Central memory CD8-positive, alpha-beta T cell (primary cell): ENCODE measurements around the gene NTN4.
"Not testable (repeated sequence)": the region's sequence is repeated elsewhere in the genome, so short reads cannot be mapped to it uniquely, and the experiment has no call there.

Experiments
- ATAC-seq: fragments of 150-1000 bp; cut with Tn5 transposase; replicated peaks from 2 replicates; pipeline ENCODE4 v1.10.0; 2022; ENCODE audit warnings: mild to moderate bottlenecking, moderate FRiP score, moderate number of reproducible peaks; ENCODE audit not compliant: poor library complexity, severe bottlenecking; ENCODE audit errors: extremely low read depth
- DNase-seq, 2 donors: peaks; one replicate each; pipeline ENCODE4 v3.0.0; 2021; ENCODE audit warnings: low spot score in 2 of 2
- H3K27ac Mint-ChIP-seq: one replicate; pipeline ENCODE4 v1.8.0; 2022; ENCODE audit warnings: low read depth, mild to moderate bottlenecking, moderate library complexity, mixed read lengths
- H3K27me3 Mint-ChIP-seq: one replicate; pipeline ENCODE4 v1.8.0; 2022; ENCODE audit warnings: mixed read lengths
- H3K36me3 Mint-ChIP-seq: one replicate; pipeline ENCODE4 v1.8.0; 2022; ENCODE audit warnings: mild to moderate bottlenecking, moderate library complexity, mixed read lengths; ENCODE audit not compliant: insufficient read depth
- H3K4me1 Mint-ChIP-seq: one replicate; pipeline ENCODE4 v1.8.0; 2022; ENCODE audit warnings: mixed read lengths
- H3K4me3 Mint-ChIP-seq: one replicate; pipeline ENCODE4 v1.8.0; 2022; ENCODE audit warnings: mild to moderate bottlenecking, moderate library complexity, mixed read lengths
- H3K9me3 Mint-ChIP-seq: one replicate; pipeline ENCODE4 v1.8.0; 2022; ENCODE audit warnings: mixed read lengths

Gene NTN4

DNA sequence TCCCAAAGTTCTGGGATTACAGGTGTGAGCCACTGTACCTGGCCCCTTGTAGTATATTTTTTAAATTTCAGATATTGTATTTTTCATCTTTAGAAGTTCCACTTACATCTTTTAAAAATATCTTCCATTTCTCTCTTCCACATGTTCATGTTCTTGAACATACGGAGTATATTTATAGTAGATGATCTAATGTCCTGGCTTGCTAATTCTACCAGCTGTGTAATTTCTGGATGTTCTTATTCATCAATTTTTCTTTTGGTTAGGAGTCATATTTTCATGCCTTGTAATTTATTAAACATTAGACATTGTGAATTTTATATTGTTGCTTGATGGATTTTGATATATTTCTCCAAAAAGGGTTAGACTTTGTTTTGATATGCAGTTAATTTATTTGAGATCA lies 30.8 kb downstream of the NTN4 start:
- ATAC-seq: no peak
- peaks cover 59% of the 10 kb centered on the region for H3K27me3 Mint-ChIP-seq
- no peak overlapping the region for H3K27ac Mint-ChIP-seq
- no peaks in the 10 kb centered on the region for H3K4me1 Mint-ChIP-seq
- no peaks in the 10 kb centered on the region for H3K36me3 Mint-ChIP-seq
- DNase-seq: no peak
- H3K9me3 Mint-ChIP-seq: no peaks in the 10 kb centered on the region
- no peak overlapping the region for H3K4me3 Mint-ChIP-seq

GRCh38 chr12:95759039-95759438 lies 31.5 kb downstream of the NTN4 start:
- Mint-ChIP-seq H3K4me3 (no peak overlapping the region), H3K36me3 (no peaks in the 10 kb centered on the region), H3K4me1 (no peaks in the 10 kb centered on the region), H3K27ac (no peak overlapping the region), H3K9me3 (no peaks in the 10 kb centered on the region), H3K27me3 (peaks cover 52% of the 10 kb centered on the region)
- ATAC-seq (no peak), DNase-seq (no peak)

DNA sequence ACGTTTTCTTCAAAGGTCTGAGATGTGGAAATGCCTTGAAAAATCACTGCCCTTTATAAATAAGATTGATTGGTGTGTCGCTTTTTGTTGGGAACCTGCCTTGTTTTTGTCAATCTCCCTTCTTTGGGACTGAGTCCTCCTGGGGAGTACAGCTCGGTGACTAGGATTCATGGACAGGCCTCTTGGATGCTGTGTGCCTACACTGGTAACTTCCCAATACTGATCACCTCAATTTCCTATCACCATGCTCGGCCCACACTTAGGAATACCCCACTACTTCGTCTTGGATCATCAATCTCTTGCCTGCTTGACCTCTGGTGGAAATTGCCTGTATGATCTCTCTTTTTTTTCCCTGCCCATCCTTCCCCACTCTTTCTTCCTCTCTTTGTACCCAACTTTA lies 34.2 kb downstream of the NTN4 start:
- H3K27ac Mint-ChIP-seq: no peak overlapping the region
- no peaks in the 10 kb centered on the region for H3K9me3 Mint-ChIP-seq
- H3K36me3 Mint-ChIP-seq: no peaks in the 10 kb centered on the region
- no peak overlapping the region for H3K4me3 Mint-ChIP-seq
- no peaks in the 10 kb centered on the region for H3K4me1 Mint-ChIP-seq
- DNase-seq (no peak), ATAC-seq (no peak)
- peaks cover 25% of the 10 kb centered on the region for H3K27me3 Mint-ChIP-seq

DNA sequence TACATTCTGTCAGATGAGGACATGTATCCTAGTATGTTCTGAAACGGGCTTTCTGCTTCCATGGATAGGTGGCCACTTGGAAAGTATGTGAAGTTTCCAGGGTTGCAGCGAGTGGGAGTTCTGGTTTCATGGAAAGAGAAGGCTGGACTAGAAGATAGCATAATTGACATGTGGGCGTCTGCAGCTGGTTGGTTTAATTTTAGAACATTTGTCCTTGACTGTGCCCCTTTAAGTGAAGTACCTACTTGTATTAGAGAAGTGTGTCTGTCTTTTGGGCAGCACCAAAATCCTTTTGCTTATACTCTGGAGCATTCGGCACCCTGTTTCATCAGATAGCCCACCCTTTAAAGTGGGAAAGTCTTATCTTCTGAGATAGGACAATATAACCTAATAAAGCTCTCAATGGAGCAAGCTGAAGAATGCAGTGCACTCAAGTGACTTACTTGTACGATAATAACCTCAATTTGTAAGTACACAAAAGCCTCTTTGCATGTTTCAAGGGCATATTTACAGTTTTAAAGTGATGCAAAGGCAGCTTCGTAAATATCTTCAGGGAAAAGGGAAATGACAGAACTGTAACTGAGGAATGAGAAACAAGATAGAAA lies 35.2 kb downstream of the NTN4 start:
- Mint-ChIP-seq H3K27me3 (peaks cover 26% of the 10 kb centered on the region), H3K36me3 (peaks cover 2% of the 10 kb centered on the region), H3K27ac (no peak overlapping the region), H3K4me1 (no peaks in the 10 kb centered on the region), H3K4me3 (no peak overlapping the region), H3K9me3 (no peaks in the 10 kb centered on the region)
- ATAC-seq (no peak), DNase-seq (no peak)

- Mint-ChIP-seq H3K9me3 (peaks cover 13% of the 10 kb centered on the region), H3K27me3 (peaks cover 47% of the 10 kb centered on the region)
- H3K4me1 Mint-ChIP-seq, ATAC-seq, H3K4me3 Mint-ChIP-seq, H3K27ac Mint-ChIP-seq, H3K36me3 Mint-ChIP-seq, DNase-seq: not testable (repeated sequence)
Measured at GRCh38 chr12:95746062-95746461, 44.5 kb downstream of the NTN4 start.

GRCh38 chr12:95742586-95742985 lies 48.0 kb downstream of the NTN4 start:
- no peaks in the 10 kb centered on the region for H3K36me3 Mint-ChIP-seq

GRCh38 chr12:95741635-95742034 lies 48.9 kb downstream of the NTN4 start:
- H3K27me3 Mint-ChIP-seq: peaks cover 20% of the 10 kb centered on the region
- no peak for DNase-seq
- peaks cover 13% of the 10 kb centered on the region for H3K9me3 Mint-ChIP-seq
- ATAC-seq: no peak
- H3K27ac Mint-ChIP-seq: no peak overlapping the region
- H3K36me3 Mint-ChIP-seq: no peaks in the 10 kb centered on the region
- H3K4me3 Mint-ChIP-seq: no peak overlapping the region
- H3K4me1 Mint-ChIP-seq: no peaks in the 10 kb centered on the region

More at GRCh38 chr12:95742586-95742985, 48.0 kb downstream of the NTN4 start:
- no peak for ATAC-seq
- no peak overlapping the region for H3K4me3 Mint-ChIP-seq
- no peak for DNase-seq
- peaks cover 23% of the 10 kb centered on the region for H3K27me3 Mint-ChIP-seq
- H3K9me3 Mint-ChIP-seq: peaks cover 13% of the 10 kb centered on the region
- H3K4me1 Mint-ChIP-seq: no peaks in the 10 kb centered on the region
- H3K27ac Mint-ChIP-seq: no peak overlapping the region

- ATAC-seq: no peak
Measured at GRCh38 chr12:95740751-95741150, 49.8 kb downstream of the NTN4 start.

DNA sequence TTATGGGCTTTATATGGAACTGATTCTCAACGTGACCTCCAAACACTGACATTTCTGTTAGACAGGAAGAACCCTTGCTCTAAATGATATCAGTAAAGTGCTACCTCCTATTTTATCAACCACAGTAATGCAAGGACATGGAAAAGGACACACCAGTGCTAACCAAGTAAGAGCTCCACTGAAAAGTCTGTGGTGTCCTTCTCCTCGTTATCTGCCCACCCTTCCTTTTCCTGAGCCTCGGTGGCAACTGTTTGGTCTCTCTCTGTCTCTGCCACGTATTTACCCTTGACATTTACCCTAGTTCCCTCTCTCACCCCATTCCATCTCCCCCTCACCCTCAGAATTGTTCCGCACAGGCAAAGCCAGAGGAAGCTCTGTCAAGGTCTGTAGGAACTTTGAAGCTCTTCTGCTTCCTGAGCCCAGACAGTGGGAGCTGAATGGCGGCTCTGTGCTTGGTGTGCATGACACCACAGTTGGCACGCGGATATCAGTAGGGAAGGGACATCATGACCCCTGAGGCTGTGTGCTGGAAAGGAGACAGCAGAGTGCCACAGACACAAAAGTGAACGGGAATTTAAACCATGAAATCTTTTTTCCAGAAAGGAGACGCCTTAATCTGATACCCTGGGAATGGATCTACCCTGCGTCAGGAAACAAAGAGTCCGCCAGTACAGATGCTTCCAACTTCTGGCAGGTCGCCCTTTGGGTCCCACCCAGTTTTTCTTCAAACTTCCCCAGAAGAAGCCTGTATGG lies 50.8 kb downstream of the NTN4 start:
- Mint-ChIP-seq H3K27me3 (peaks cover 1% of the 10 kb centered on the region), H3K36me3 (peaks cover under 1% of the 10 kb centered on the region), H3K4me3 (no peak overlapping the region), H3K27ac (no peak overlapping the region), H3K4me1 (no peaks in the 10 kb centered on the region), H3K9me3 (no peaks in the 10 kb centered on the region)
- ATAC-seq (no peak), DNase-seq (no peak)

More at GRCh38 chr12:95740751-95741150, 49.8 kb downstream of the NTN4 start:
- H3K9me3 Mint-ChIP-seq: peaks cover 8% of the 10 kb centered on the region
- peaks cover 12% of the 10 kb centered on the region for H3K27me3 Mint-ChIP-seq
- no peak overlapping the region for H3K27ac Mint-ChIP-seq
- no peaks in the 10 kb centered on the region for H3K4me1 Mint-ChIP-seq
- H3K4me3 Mint-ChIP-seq: no peak overlapping the region
- no peaks in the 10 kb centered on the region for H3K36me3 Mint-ChIP-seq
- DNase-seq: no peak

DNA sequence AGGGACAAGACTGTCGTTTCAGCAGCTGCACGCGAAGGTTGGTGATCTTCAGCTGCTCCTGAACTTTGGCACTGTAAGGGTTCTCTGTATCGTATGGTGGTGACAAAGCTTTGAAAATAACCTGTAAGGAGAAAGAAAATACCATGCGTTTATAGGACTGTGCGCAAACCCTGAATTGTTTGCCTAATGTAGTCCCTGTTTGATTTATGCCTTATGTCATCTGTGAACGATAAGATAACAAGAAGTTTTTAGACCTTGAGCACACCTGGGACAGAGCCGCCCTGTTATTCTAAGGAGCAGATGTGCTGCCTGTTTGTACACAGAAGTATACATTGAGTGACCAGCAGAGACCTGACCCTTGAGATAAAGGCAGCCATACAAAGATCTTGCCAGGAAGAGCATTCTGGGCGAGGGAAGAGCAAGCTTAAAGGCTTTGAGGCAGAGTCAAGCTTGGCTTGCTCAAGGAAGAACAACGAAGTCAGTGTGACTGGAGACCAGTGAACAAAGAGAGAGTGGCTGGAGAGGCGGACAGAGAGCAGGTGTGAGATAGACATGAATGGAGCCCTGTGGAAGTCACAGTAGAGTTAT lies 52.4 kb downstream of the NTN4 start:
- no peak overlapping the region for H3K4me3 Mint-ChIP-seq
- no peak overlapping the region for H3K27ac Mint-ChIP-seq
- H3K36me3 Mint-ChIP-seq: peaks cover 1% of the 10 kb centered on the region
- ATAC-seq (no peak), DNase-seq (no peak)
- peaks cover 8% of the 10 kb centered on the region for H3K27me3 Mint-ChIP-seq
- no peaks in the 10 kb centered on the region for H3K9me3 Mint-ChIP-seq
- no peaks in the 10 kb centered on the region for H3K4me1 Mint-ChIP-seq

DNA sequence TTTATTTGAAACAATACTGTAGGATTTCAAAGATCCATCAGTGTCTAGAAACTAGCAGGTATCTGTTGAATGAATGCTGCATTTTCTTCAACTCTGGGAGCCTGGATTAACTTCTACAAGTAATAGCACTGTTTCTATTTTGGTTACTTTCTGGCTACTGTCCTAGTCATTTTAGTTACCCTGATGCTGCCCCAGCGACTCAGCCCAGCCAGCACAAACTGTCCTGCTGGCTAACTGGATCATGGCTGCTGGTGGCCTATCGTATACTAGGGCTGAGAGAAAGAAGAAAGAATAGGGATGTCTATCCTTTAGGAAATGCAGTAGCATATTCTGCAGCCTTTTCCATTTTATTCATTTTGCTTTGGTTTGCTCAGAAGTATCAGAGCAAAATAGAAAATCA lies 53.9 kb downstream of the NTN4 start:
- DNase-seq (no peak), ATAC-seq (no peak)
- Mint-ChIP-seq H3K27me3 (peaks cover 23% of the 10 kb centered on the region), H3K27ac (no peak overlapping the region), H3K4me1 (no peaks in the 10 kb centered on the region), H3K9me3 (no peaks in the 10 kb centered on the region), H3K4me3 (no peak overlapping the region), H3K36me3 (peaks cover 1% of the 10 kb centered on the region)

DNA sequence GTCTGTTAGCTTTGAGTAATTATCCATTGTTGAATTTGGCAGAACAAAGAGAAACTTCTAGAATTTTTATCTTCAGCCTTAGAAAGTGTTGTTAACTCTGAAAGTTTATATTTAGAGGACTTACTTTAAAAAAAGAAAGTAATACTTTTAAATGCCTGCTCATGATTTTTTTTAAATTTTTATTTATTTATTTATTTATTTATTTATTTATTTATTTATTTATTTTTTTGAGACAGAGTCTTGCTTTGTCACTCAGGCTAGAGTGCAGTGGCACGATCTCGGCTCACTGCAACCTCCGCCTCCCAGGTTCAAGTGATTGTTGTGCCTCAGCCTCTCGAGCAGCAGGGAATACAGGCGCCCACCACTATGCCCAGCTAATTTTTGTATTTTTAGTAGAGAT lies 54.8 kb downstream of the NTN4 start:
- H3K27ac Mint-ChIP-seq, H3K4me3 Mint-ChIP-seq, H3K9me3 Mint-ChIP-seq, DNase-seq, ATAC-seq, H3K4me1 Mint-ChIP-seq, H3K36me3 Mint-ChIP-seq: not testable (repeated sequence)
- H3K27me3 Mint-ChIP-seq: peaks cover 32% of the 10 kb centered on the region
